GM19467 (cell line): ENCODE data around the gene COP1.

Experiments
- ATAC-seq: cut with Tn5 transposase; IDR thresholded peaks from one replicate; pipeline ENCODE4 v1.9.1; 2021; ENCODE audit warnings: mild to moderate bottlenecking, moderate library complexity; ENCODE audit not compliant: unreplicated experiment

The COP1 gene

DNA sequence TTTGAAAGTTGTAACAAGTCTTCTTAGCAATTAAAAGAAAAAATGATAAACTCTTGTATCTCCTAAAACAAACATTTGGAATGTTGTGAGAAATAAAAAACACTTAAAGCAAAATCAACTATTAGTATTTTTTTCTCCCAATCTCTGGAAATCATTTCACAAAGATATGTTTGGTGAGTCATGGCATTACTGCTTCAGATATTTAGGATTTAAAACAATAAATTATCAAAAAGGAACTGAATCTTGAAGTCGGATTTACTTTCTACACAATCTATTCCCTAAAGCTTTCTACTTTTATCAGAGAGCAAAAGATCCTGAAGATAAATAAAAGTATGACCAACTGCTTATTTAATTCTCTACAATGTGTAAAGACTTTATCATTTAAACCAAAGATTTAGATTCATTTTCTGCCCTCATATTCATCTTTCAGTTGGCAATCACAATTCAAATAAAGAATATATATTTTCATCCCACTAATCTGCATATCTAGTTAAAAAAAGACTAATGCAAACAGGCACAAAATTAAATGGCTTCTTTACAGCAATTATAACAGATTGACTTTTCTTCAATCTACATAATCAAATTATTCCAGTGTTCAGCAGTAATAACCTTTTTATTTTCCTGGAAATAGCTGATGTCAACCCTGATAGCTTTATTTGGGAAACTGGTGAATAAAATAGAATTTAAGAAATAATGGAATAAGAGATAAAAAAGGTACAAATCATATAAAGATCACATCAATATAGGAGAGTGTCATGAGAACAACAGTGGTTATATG is 230.0 kb downstream of the COP1 start:
- no peak for ATAC-seq

DNA sequence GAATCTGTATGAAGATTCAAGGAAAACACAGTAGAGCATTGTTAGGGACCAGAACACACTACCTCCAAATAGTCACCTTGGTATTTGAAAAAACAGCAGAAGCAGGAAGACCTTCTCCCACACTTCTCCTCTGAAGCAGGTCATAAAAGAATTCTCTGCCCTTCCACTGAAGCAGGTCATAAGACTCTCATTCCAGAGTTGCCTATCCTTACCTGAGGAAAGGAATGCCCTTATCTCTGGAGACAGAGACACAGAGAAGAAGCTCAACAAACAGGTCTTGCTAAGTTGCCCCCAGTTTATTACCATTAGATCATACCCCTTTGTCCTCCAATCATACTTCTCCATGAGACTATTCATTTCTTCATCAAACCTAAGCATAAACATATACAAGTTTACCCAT is 237.9 kb downstream of the COP1 start:
- no peak for ATAC-seq

DNA sequence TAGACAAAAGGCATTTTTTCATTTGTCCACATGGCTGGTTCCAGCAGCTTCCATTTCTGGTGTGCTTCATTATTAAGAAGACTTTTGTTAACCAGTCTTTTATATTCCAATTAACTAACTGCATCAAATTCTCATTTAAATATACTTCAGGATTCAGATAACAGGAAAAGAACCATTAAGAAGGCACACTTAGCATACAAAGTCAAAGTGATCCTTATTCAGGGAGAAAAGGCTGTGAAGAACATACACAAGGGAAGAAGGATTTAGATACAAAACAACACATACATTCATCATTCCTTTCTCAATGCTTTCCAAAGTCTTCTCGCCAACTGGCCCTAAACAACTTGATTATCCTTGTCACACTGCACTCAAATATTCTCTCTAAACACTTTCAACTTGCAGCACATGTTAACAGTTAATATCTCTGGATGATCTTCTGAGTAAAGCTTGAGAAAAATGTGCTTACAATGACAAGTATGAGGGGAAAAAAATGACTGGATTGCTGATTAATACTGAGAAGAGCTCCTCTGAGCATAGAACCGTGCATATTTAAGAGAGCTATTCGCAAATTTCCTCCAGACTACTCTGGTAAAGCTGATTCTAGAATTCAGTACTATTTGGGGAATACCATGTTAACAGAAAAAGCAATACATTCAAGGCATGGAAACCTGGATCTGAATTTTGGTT is 238.5 kb downstream of the COP1 start:
- no peak for ATAC-seq

DNA sequence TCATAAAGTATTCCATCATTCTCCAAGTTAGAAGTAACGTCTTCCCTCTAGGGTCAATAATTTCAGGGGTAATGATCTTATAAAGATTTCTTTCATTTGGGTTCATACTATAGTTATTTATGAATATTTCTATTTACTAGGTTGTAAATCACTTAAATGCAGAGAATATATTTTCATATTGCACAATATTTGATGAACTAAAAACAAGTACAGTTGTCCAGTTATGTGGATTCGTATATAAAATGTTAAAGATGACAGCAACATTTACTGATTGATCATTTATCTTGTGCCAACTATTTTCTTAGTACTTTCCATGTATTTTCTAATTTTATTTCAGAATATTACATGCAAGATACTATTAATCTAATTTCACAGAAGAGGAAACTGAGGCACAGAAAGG is 243.3 kb downstream of the COP1 start:
- no peak for ATAC-seq

DNA sequence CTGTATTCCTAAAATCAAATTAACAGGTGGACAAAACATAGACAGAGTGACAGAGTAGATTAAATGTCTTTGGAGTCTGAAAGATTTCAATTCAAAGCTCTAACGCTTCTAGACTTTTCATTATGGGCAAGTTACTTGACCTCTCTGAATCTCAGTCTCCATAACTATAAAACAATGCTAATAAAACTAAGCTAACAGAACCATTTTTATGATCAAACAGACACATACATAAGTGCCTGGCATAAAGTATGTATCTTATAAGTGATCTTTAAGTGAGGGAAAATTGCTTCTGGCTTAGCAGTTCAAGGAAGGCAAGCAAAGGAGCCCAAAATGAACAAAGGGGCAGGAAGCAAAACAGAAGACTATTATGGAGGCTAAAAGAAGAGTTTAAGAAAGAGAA is 246.9 kb downstream of the COP1 start:
- ATAC-seq, result no peak

DNA sequence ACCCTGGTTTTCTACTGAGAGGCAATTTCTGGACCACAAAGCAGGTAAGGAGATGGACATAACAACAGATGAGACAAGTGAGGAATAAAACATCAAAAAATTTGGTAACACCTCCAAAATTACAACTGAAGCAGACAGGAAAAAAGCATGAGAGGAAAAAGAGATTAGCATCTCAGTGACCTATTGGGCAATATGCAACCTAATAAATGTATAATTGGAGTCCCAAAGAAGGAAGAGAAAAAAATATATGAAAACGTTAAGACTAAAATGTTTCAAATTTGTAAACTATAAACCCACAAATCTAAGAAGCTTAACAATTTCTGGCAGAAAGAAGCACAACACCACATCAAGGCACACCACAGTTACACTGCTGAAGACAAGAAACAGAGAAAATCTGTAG is 255.5 kb downstream of the COP1 start:
- ATAC-seq, result no peak

DNA sequence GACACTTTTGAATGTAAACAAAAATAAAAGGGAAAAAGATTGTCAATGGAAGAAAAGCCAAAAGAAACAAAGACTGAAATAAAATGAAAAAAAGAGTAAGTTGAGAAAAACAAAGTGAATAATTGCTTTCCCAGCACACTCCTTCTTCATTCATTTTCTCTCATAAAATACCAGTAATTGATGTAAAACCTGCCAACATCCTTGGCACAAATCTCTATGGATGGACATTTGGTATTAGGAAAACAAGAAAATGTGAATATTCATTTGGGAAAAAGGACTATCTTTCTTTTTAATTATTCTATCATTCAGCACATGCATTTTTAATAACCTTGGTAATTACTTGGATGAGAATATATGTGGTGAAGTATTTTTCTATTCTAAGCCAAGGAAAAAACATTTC is 259.3 kb downstream of the COP1 start:
- no peak for ATAC-seq

DNA sequence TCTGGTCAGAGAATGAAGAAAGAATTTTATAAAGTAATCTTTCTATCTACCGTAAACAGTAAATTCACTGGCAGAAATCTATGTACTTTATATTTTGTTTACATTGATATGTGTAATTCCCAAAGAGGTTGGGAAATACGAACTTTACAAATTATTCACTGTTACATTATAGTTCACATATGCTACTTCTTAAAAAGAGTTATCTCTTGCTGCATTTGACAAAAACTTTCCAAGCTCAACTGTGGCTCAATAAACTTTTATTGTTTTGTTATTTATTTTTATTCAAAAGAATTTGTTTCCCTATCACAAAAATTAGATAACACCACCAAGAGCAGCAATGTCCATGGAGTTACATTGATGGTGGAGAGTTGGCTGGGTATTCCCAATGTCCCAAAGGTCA is 262.5 kb downstream of the COP1 start:
- ATAC-seq, result no peak

DNA sequence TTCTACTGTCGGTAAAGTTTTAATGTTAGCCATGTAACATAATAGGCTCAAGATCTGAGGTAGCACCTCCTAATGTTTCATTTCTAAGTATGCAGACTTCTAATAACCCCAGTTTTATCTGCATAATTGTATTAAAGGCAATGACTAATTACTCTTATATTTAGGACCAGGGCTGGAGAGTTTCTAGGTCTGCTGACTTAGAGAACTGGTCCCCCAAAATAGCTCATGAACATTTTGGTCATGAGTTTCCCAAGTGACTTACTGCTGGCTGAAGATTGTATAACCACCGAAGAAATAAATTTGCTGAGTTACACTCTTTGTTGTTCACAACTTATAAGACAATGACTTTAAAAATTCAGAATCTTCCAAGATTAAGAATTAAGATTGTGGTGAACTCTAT is 265.9 kb downstream of the COP1 start:
- no peak for ATAC-seq

DNA sequence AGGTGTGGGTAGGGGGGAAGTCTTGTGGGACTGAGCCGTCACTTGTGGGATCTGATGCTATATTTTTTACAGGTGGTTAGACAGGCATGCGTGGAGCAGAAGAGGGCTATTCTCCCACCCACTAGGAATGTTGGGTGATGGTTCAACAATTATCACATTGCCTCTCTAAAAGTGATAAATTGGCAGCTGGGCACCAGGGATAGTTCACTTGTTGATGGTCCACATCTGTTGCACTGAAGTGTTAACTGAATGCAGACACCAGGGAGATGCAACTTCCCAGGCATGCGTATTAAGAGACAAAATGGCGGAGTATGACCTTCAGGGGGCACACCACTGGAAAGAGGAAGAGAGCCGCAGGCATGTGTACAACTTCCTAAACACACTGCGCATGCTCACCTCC is 270.4 kb downstream of the COP1 start:
- no peak for ATAC-seq

DNA sequence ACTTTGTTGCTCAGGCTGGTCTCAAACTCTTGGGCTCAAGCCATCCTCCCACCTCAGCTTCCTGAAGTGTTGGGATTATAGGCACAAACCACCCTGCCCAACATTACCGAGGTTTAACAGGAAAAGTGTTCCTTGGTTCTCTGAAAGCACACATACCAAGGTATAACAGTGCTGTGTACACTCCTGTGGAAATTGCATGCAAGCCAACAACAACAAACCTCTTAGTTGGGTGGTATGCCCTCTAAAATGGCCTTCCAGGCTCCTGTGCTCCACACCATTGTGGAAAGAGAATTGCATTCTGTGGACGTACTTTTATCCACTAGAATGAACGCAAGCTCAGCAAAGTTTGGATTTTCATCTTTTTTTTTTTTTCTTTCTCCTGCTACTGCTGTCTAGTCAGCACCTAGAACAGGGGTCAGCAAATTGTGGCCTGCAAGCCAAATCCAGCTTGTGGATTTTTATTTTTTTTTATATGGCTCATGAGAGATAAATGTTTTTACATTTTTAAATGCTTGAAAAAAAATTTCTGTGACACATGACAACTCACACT is 271.4 kb downstream of the COP1 start:
- ATAC-seq, result no peak

DNA sequence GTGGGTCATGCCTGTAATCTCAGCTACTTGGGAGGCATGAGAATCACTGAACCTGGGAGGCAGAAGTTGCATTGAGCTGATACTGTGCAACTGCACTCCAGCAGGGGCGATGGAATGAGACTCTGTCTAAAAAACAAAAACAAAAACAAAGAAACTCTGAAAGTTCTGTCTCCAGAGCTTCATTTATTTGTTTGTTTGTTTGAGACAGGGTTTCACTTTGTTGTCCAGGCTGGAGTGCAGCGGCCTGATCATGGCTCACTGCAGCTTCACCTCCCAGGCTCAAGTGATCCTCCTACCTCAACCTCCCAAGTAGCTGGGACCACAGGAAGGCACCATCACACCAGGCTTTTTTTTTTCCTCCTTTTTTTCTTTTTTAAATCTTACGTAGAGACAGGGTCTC is 271.9 kb downstream of the COP1 start:
- ATAC-seq, result no peak

DNA sequence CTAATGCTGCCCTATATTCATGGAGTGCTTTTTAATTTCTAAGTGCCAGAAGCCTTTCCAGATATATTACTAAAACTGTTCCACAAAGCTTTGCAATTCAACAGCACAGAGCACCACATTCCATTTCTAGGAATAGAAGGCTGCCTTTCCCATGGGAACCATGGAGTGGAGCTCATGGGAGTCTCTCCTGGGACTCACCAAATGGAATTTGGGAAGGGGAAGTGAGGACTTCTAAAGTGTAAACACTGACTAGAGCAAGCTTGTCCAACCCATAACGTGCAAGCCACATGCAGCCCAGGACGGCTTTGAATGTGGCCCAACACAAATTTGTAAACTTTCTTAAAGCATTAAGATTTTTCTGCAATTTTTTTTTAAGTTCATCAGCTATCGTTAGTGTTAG is 273.3 kb downstream of the COP1 start:
- no peak for ATAC-seq

DNA sequence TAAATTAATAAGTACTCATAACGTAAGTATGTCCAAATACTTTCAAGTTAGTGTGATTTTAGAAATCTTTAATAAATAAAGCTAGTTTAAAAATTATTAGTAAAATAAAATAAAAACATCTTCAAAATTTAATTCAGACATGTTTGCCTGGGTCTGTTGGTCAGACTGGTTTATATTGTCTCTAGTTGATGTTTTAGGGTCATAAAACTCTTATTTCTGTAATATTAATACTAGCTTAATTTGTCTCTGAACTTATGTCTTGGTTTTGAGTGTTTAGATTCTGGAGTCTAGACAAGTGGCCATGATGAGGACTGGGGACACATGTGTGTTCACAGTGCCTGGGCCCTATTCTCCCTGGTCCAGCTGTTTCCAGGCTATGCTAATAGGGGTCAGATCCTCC is 279.1 kb downstream of the COP1 start:
- no peak for ATAC-seq

DNA sequence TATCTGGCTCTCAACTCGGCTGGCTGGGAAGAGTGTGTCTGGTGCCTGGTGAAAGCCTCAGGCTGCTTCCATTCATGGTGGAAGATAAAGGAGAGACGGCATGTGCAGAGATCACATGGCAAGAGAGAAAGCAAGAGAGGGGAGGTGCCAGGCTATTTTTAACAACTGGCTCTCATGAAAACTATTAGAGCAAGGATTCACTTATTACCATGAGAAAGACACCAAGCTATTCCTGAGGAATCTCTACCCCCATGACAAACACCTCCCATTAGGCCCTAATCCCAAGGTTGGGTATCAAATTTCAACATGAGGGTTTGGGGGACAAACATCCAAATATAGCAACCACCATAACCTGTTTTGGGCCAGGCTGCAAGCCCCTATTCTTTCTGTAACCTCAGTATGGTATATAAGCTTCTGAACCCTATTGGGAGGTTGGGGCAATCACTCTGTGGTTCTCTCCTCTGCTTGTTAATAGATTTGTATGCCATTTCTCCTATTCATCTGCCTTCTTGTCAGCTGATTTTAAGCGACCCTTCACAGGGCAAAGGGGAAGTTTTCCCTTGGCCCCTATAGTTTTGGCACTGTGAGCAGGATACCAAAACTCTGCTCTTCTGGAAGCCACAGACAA is 284.7 kb downstream of the COP1 start:
- ATAC-seq, result no peak

DNA sequence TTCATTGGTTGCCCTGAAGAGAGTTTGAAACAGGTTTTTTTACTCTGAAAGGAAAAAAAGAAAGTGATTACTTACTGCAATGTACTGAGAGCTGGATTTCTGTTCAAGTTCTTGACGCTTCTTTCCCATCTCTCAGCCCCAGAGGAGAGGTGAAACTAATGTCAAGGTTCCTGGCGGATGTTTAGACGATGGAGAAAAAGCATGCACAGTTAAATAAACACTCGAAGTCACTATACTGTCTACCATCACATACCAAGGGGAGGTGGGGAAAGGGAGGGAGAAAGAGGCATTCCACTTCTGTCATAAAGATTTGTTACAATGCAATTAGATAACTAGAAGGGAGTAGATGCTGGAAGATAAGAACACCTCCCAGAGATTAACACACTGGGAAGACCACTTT is 286.7 kb downstream of the COP1 start:
- no peak for ATAC-seq

DNA sequence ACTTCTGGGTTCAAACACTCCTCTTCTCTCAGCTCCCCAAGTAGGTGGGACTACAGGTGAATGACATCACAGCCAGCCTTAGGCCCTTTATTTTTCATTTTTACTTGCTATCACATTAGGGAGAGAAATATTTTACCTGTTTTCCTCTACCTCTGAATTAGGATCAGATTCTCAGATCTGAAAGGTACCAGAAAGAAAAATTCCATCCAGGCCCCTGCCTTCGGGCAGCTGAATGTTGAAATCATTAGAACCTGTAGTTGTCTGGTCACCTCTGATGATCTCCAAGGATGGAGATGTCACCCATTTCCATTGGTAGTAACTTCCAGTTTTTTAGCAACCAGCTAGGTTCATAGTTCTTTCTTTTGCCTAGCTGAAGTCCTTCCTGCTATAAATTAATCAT is 288.1 kb downstream of the COP1 start:
- no peak for ATAC-seq

DNA sequence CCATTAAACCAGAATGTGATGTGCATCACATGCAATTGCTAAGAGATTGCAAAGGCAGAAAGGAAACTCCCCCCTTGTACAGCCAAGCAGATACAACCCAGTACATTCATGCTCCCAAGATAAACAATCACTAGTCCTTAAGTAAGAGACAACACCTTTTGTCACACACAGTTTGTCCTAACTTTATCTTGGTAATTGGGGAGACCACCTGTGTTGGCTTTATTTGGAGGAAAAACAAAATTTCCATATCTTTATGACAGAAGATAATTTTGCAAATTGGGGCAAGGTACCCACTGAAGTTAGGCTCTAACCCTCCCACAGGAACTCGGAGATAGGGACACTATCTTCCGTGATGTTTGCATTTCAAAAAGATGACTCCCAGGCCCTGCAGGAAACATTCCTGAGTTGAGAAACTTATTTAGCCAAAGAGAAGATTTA is 288.7 kb downstream of the COP1 start:
- ATAC-seq, result no peak

DNA sequence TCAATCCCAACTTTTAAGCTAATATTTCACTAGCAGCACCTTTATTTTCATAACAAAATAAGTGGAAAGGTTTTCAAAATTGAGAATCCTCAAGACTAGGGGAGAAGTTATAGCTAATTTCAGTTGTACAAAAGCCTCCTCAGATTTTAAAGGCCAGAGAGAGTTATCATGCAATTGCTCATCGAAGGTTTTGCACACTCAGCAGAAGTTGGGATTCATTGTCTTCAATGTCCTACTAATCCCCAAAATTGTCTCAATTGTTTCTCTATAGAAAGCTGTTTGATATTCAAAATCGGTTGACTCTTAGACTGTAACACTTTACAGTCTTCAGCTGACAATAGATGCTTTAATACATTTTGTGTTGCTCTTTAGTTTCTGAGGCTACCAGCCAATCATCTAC is 293.0 kb downstream of the COP1 start:
- ATAC-seq, result no peak

DNA sequence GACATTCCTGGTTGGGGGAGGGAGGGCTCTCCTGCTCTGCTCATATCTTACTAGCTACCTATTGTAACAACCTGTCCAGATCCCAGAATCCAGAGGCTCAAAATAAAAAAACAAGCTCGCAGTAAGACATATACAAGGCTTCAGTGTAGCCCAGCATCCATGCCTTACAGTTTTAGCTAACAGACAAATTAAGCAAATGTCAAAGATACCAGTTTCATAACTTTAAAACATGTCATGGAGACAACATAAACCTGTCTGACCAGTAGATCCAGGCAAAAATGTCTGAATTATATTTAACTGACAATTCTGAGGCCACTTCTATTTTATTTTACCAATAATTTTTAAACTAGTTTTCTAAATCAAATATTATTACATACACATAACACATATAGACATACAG is 295.9 kb downstream of the COP1 start:
- ATAC-seq, result no peak

DNA sequence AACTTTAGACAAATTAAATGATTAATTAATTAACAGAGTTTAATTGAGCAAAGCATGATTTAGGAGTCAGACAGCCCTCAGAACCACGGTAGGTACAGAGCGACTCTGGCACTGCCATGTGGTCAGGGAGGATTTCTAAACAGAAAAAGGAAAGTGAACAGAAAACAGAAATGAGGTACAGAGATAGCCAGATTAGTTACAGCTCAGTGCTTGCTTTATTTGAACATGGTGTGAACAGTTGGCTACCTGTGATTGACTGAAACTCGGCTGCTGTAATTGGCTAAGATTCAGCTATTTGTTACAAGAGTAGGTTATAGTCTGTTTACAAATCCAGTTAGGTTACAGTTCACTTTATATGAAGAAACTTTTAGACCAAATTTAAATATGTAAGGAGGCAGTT is 300.7 kb downstream of the COP1 start:
- ATAC-seq, result no peak

DNA sequence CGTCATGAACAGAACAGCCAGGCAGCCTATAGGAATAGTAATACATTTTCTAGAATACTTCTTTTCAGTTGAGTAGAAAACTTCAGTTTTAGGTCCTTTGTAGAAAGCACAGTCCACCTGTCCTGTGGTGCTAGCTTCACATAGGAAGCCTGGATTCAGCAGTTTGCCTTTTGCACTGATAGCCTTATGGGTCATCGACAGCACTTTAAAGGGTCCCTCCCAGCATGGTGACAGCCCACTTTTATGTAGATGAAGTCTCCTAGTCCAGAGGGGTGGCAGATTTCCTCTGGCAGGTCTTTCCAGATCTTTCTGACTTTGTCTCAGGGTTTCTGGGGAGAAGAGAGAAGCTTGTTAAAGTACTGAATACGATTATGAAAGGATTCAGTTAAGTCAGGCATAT is 302.3 kb downstream of the COP1 start:
- no peak for ATAC-seq
